Measurements from ENCODE around the gene SOX1. TPM values are rescaled to one million over a fixed set of nuclear protein-coding genes. Genes with fewer than 3 reads are reported as not detected.

Gene SOX1
- total RNA-seq, 6 experiments from 2014 or later = not detected

GRCh38 chr13:112067871-112068539 lies 1.1 kb downstream of the SOX1 start:
- intact Hi-C loops (cut with DNase I) = no loop called here
- WGBS (ENCODE audit: insufficient coverage, low coverage, low lambda C conversion rate, missing lambda C conversion rate) = 0% methylated on average over 1 of the region's 103 CpGs
- DNase-seq = no peak

GRCh38 chr13:112068540-112069060 lies 1.7 kb downstream of the SOX1 start:
- 0% methylated on average over 5 of the region's 80 CpGs for WGBS (ENCODE audit: insufficient coverage, low coverage, low lambda C conversion rate, missing lambda C conversion rate)
- H3K27me3 ChIP-seq = peaks cover 7 to 56% of the 10 kb centered on the region in 2 donors
- intact Hi-C loops (cut with DNase I) = no loop called here

More at GRCh38 chr13:112067871-112068539, 1.1 kb downstream of the SOX1 start:
- no peaks in the 10 kb centered on the region for H3K36me3 ChIP-seq
- H3K4me1 ChIP-seq = peaks cover 0 to under 1% (median 0%) of the 10 kb centered on the region in 4 donors
- H3K27ac ChIP-seq = no peak overlapping the region
- no peak for TF ChIP-seq CTCF (IDR thresholded peaks at IDR 0.05)
- TF ChIP-seq POLR2A (IDR thresholded peaks at IDR 0.05) = no peak
- H3K4me3 ChIP-seq = no peak overlapping the region
- no peaks in the 10 kb centered on the region for H3K9me3 ChIP-seq
- H3K27me3 ChIP-seq = peaks cover 9 to 50% of the 10 kb centered on the region in 2 donors
- no peak for ATAC-seq

GRCh38 chr13:112069061-112069844 lies 2.3 kb downstream of the SOX1 start:
- Histone ChIP-seq H3K36me3 (no peaks in the 10 kb centered on the region), H3K27ac (no peak overlapping the region), H3K4me3 (no peak overlapping the region), H3K9me3 (no peaks in the 10 kb centered on the region), H3K27me3 (peaks cover 7 to 58% of the 10 kb centered on the region in 2 donors), H3K4me1 (no peaks in the 10 kb centered on the region)
- TF ChIP-seq CTCF (IDR thresholded peaks at IDR 0.05) = no peak
- TF ChIP-seq POLR2A (IDR thresholded peaks at IDR 0.05) = no peak
- 4% methylated on average over 29 of the region's 33 CpGs for WGBS (ENCODE audit: insufficient coverage, low coverage, low lambda C conversion rate, missing lambda C conversion rate)
- intact Hi-C loops (cut with DNase I) = no loop called here
- no peak for DNase-seq
- no peak for ATAC-seq

More at GRCh38 chr13:112068540-112069060, 1.7 kb downstream of the SOX1 start:
- Histone ChIP-seq H3K4me3 (no peak overlapping the region), H3K27ac (no peak overlapping the region), H3K36me3 (no peaks in the 10 kb centered on the region), H3K9me3 (no peaks in the 10 kb centered on the region), H3K4me1 (no peaks in the 10 kb centered on the region)
- DNase-seq (no peak), ATAC-seq (no peak)
- TF ChIP-seq CTCF (IDR thresholded peaks at IDR 0.05) (no peak), POLR2A (IDR thresholded peaks at IDR 0.05) (no peak)

GRCh38 chr13:112069845-112070251 lies 2.9 kb downstream of the SOX1 start:
- 5% methylated on average over 17 of the region's 17 CpGs for WGBS (ENCODE audit: insufficient coverage, low coverage, low lambda C conversion rate, missing lambda C conversion rate)
- no peak overlapping the region for H3K27ac ChIP-seq

More at GRCh38 chr13:112069845-112070251, 2.9 kb downstream of the SOX1 start:
- TF ChIP-seq POLR2A (IDR thresholded peaks at IDR 0.05) (no peak), CTCF (IDR thresholded peaks at IDR 0.05) (no peak)
- no peaks in the 10 kb centered on the region for H3K36me3 ChIP-seq
- ATAC-seq (no peak), DNase-seq (no peak)
- H3K4me3 ChIP-seq = no peak overlapping the region
- H3K4me1 ChIP-seq = no peaks in the 10 kb centered on the region
- no peaks in the 10 kb centered on the region for H3K9me3 ChIP-seq
- peaks cover 7 to 52% of the 10 kb centered on the region in 2 donors for H3K27me3 ChIP-seq
- intact Hi-C loops (cut with DNase I) = no loop called here
